ENCODE data around the gene POR.

DNA sequence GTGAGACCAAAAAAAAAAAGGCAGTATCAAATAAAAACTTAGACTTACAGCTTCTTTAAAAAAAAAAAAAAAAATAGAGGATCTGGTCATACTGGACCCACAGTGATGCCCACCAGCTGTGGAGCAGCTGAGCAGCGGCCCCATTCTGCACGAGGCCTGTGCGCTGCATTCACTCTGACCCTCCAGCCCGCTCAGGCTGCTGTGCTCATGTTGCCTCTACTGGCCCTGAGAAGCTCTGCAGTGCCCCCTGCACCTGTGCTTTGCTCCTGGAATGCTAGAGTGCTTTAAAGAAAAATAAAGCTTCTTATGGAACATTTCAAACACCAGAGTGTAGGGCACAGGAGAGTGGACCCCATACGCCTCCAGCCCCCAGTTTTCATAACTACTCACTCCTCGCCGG, 46.3 kb downstream of the POR start:
- TF ChIP-seq, protein P1, sequence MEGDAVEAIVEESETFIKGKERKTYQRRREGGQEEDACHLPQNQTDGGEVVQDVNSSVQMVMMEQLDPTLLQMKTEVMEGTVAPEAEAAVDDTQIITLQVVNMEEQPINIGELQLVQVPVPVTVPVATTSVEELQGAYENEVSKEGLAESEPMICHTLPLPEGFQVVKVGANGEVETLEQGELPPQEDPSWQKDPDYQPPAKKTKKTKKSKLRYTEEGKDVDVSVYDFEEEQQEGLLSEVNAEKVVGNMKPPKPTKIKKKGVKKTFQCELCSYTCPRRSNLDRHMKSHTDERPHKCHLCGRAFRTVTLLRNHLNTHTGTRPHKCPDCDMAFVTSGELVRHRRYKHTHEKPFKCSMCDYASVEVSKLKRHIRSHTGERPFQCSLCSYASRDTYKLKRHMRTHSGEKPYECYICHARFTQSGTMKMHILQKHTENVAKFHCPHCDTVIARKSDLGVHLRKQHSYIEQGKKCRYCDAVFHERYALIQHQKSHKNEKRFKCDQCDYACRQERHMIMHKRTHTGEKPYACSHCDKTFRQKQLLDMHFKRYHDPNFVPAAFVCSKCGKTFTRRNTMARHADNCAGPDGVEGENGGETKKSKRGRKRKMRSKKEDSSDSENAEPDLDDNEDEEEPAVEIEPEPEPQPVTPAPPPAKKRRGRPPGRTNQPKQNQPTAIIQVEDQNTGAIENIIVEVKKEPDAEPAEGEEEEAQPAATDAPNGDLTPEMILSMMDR (IDR thresholded peaks at IDR 0.05) = no peak
- TF ChIP-seq EP300 (IDR thresholded peaks at IDR 0.05) (no peak), POLR2A (IDR thresholded peaks at IDR 0.05) (no peak), POLR2AphosphoS5 (IDR thresholded peaks at IDR 0.05) (no peak)

Data from sigmoid colon (tissue), 4 donors.